SK-MEL-5 (cell line): Measurements from ENCODE around the gene C22orf42. TPM values are rescaled to one million over a fixed set of nuclear protein-coding genes. Genes with fewer than 3 reads are reported as not detected.
"Not testable (repeated sequence)": the region's sequence is repeated elsewhere in the genome, so short reads cannot be mapped to it uniquely, and the experiment has no call there.

Experiments used
- DNase-seq: peaks from one replicate; pipeline ENCODE4 v3.0.0-alpha.2; 2016; ENCODE audit warnings: low read depth, low spot score
- in situ Hi-C: cut with HindIII; loops from 2 replicates; pipeline ENCODE4 v1.10.0; 2016; ENCODE audit warnings: low sequenced_read_pairs, high pct_unique_total_duplicates, low pct_unique_long_range_greater_than_20kb
- total RNA-seq: library from RNA; depleted of rRNA; stranded (reverse); fragments of >200 nt; shearing (Covaris generic); gene quantifications from 2 replicates; pipeline ENCODE4 v1.2.3, GENCODE V29; 2014

Gene C22orf42
- total RNA-seq, 1 experiment from 2014 or later: not detected

DNA sequence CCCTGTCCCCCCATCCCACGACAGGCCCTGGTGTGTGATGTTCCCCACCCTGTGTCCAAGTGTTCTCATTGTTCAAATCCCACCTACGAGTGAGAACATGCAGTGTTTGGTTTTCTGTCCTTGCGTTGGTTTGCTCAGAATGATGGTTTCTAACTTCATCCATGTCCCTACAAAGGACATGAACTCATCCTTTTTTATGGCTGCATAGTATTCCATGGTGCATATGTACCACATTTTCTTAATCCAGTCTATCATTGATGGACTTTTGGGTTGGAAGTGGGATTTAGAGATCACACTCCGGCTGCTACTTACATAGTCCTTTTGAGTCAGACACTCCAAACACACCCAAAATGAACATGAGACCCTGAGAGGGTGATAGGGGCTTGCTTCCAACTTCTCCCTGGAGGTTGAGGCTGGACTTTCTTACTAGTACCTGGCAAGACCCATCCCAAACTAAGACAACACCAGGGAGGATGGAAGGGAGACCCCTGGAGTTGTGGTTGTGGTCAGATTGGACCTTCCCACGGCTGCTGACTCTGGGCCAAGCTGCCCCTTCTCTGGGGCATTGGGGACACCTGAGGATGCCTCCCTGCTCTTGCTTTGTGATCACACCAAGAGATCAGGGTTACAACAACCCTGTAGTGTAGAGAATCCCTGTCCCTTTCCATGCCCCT, 38.6 kb upstream of the C22orf42 start:
- in situ Hi-C loops, DNase-seq: not testable (repeated sequence)

DNA sequence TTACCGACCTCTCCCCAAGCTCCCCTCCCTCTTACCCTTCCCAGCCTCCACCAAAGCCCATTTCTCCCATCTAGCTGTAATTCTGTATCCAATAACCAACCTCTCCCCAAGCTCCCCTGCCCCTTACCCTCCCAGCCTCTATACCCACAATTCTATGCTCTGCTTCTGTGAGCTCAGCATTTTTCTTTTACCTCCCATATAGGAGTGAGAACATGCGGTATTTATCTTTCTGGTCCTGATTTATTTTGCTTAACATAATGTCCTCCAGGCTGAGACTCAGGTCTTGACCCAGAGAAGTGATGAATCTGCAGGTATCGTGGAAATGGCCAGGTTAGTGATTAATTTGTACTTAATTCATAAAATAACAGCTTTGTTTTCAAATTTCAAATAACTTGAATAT, 36.8 kb upstream of the C22orf42 start:
- DNase-seq, in situ Hi-C loops: not testable (repeated sequence)

DNA sequence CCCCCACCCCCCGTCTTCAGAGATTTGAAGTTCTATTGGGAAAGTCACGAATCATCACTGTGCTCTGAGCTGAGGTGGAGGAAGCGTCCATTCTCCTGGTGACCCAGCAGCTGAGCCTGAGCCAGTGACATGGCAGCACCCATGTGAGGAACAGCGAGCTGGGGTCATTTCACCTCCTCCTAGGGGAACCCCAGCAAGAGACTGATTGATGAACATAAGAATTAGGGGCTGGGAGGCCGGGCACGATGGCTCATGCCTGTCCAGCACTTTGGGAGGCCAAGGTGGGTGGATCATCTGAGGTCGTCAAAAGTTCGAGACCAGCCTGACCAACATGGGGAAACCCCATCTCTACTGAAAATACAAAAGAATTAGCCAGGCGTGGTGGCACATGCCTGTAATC, 34.2 kb upstream of the C22orf42 start:
- in situ Hi-C loops, DNase-seq: not testable (repeated sequence)

DNA sequence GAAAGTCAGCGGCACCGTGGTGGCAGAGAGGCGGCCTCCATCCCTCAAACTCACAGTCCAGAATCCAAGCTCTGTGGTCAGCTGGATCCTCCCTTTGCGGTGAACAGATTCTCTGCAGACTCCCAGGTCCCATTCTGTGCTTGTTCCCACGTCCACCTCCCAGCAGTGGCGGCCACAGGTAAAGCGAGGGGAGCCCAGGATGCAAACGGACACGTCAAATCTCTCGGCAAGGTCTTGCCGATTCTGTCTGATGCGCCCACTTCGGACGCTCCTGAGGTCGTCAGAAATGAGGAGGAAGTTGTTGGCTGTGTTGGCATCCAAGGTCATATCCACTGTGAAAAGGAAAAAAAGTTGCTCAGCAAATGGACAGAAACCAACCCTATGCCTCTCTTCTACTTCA, 31.9 kb upstream of the C22orf42 start:
- DNase-seq, in situ Hi-C loops: not testable (repeated sequence)

DNA sequence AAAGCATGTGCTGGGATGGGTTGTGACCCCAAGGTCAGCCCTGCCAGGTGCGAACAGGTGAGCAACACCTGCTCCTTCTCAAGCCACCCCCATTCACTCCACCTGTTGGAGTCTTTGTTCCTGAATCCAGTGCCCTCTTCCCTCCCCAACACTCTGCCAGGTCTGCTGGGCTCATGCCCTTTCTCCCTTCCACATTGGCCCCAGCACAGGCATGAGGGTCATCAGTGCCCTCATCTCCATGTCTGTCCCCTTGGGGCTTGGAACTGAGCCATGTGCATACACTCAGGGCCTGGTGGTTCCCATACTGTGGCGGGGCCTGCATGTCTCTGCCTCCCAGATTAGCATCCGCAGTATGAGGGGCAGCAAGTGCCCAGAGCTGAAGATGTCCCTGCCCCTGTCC, 26.7 kb upstream of the C22orf42 start:
- in situ Hi-C loops: no loop called here
- no peak for DNase-seq

DNA sequence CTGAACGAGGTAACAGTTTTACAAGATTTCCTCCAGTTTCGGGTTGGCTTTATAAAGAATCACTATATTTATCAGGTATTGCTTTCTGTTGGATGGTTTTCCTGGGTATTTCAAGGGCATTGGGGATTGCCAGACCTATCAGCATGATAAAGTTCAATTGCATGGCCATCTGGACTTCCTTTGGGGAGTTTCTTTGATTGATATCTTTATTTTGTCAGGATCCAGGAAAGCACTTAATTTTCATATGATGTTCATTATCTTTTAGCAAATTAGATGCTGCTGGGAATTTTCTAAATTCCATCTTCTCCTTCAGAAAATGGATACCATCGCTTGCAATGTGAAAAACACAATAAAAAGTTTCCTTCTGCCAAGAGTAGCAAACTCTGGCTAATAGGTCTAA, 24.5 kb upstream of the C22orf42 start:
- in situ Hi-C loops: no loop called here
- no peak for DNase-seq

DNA sequence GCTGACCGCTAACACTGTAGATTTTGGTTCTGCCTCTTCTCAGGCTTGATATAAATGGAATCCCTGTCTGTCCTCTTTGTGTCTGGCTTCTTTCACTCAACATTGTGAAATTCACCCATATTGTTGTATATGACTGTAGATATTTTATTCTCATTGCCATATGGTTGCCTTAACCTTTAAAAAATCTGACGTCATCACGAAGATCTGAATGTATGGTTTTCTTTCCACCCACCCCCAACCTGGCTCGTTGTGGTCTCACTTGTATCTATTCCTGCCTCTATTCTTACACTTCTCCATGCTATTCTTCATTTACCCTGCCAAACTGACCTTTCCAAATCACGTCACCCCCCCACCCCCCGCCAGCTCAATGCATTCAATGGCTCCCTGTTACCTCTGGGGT, 21.9 kb upstream of the C22orf42 start:
- in situ Hi-C loops: no loop called here
- DNase-seq: peak; percentile 32

DNA sequence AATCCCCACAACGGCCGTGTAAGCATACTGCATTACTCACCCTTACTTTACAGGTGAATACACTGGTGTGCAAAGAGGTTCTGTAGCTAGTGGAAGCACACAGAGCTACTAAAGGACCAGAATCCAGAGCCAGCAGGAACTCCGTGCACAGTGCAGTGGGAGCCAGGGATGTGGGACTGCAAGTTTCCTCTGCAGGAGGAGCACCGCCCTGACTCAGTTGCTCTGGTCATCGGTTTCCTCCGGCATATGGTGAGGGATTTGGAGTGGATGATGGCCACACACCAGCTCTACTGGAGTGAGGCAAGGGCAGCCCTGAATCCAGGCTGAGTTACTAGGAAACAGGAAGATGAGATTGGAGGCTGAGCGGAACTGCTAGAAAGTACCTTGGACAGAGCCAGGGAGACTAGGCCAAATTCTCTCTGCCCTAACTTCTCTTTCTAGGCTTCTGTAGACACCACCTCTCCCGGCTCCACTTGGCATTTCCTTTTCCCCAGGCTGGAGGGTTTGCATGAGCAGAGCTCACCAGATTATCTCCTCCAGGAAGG, 18.2 kb upstream of the C22orf42 start:
- DNase-seq: no peak
- in situ Hi-C loops: no loop called here

DNA sequence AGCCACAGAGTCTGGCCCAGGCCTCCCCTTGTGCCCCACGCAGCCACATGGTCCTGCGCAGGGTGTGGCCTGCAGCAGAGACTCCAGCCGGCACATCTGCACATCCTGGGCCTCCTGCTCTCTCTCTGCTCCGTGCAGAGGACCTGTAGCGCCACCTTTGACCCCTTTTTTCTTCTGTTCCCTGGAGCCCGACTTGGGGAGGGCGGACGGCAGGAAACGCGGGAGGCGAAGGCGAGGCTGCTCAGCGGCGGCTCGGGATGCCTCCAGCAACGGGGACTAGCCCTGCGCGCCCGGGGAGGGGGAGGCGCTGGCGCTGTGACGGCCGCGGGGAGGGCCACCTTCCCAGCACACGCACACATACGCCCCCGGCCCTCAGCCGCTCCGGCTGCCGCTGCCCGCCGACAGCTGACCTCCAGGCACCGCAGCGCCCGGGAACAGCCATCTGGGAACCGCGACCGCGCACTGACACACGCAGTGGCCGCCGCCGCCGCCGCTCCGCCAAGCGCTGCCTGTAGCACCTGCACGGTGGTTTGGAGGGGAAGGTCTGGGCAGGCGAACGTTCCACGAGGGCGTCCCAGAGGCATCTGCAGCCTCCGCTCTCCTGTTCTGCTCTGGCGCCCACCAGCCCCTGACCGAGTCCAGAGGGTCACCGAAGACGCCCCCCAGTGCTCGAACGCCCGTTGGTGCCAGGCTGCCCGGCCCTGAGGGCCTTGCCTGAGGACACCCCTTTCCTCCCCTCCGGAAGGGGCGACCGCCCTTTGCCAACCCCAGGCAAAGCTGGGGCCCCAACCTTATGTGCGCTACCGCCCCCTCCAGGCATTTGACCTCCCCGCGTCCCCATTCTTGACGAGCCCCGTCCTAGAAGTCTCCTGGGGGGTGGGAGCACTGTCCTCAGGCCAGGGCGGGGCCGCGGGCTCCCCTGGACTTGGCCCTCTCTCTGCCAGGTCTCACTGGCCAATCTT, 16.9 kb upstream of the C22orf42 start:
- no peak for DNase-seq

DNA sequence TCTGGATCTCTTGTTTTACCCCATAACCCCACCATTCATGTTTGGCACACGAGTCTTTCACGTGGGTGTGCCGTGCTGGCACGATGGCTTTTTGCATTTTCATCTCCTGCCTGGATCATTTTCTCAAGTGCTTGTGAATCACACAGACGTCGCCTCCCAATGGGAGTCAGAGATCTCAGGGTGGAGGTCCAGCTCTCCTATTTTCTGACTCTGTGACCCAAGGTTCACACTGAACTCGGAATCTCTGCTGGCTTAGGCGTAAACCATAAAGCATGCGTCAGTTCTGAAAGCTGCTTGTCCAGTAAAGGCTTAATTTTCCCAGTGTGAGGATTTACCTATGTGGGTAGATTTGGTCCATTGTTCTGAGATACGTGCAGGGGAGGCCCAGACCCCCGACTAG, 16.0 kb upstream of the C22orf42 start:
- DNase-seq: no peak
- in situ Hi-C loops: no loop called here

More for the DNA sequence above, 16.9 kb upstream of the C22orf42 start:
- in situ Hi-C loops: no loop called here

DNA sequence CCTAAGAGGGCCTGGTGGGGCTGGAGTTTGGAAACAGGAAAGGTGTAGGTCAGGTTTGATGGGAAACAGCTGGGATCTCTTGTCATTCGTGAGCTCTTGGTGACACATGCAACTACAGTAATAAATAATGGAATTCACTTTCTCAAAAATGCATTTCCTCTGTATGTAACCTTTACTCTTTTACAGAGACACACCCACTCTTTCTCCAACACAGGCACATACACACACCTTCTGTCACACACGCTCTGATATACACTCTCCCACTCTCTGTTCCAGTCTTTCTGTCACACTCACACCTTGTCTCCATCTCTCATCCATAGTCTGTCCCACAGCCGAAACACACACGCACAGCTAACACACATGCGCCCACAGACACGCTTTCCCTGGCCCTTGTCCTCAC, 6.6 kb upstream of the C22orf42 start:
- in situ Hi-C loops: no loop called here
- DNase-seq: no peak

DNA sequence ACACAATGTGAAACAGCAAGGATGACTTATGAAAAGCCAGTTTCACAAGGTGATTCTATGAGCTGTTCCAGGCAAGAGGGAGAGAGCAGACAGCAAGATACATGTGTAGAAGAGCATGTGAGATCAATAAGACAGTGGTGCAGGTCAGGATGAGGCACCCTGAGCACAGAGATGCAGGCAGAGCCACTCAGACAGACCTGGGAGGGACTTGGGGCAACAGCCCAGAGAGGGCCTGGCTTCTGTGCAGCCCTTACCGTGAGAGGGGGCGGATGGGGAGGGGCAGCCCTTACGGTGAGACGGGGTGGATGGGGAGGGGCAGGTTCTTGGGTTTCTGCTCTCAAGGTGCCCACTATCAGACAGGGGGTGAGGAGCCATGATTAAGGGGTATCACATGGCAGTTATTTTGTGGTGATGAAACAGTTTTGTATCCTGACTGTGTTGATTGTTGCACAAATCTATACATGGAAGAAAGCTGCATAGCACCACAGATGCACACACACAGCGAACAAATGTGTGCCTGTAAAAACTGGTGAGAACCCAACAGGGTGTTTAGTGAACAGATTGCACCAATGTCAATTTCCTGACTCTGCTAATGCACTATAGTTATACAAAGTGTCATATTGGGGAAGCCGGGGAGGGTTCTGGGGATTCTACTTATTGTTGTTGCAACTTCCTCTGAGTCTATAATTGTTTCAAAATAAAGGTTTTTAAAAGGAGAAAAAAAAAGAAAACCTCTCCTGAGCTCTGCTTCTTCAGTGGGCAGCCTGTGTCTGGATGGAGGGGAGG, 5.2 kb upstream of the C22orf42 start:
- no peak for DNase-seq
- in situ Hi-C loops: no loop called here

DNA sequence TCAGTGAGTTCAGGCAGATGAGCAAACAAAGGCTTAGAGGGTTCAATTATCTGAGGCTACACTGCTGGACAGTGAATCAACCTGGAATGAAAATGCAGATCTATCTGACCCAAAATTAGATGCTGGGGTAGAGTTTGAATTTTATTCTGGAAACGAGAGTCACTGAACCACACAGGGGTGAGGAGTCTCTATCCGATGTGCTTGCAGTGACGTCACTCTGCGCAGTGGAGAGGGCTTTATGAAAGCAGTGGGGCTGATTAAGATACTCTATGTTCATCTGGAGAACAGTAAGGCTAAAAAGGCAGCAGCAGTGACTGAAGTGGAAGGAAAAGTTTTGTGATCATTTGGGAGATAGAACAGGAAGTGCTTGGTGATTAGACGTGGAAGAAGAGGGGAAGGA, 1.3 kb upstream of the C22orf42 start:
- in situ Hi-C loops, DNase-seq: not testable (repeated sequence)

DNA sequence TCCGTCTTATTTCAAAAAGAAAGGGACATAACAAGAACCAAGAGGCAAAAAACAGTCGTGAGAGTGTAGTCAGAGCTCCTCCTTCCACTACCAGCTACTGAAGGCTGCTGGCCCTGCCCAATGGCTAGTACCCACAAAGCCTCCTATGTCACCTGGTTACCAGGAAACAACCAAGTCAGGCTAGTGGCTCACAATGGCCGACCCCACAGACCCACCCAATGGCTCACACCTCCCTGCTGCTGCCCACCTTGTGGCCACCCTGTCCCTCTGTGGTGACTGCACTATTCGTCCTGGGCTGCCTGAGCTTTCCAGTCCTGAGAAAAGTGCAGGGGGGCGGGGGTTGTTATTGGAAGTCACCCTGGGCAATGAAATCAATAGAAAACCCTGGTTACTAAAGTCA, 1.5 kb downstream of the C22orf42 start:
- in situ Hi-C loops: not testable (repeated sequence)

DNA sequence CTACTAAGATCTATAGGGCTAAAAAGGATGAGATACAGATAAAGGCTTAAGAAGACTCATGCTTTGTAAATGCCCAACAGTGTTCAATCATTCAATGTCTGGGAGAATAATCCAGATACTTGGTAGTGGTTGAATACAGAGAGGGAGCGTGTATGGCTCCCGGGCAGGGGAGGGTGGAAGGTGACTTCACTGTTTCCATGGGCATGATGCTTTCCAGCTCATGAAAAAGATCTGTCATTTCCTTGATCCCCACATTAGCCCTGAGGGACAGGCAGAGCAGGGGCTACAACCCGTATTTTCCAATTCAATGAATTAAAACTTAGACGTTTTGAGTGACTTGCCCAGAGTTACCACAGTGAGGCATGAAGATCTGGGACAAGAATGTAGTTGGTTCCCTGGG, 4.4 kb downstream of the C22orf42 start:
- DNase-seq, in situ Hi-C loops: not testable (repeated sequence)

More for the DNA sequence above, 1.5 kb downstream of the C22orf42 start:
- not testable (repeated sequence) for DNase-seq

DNA sequence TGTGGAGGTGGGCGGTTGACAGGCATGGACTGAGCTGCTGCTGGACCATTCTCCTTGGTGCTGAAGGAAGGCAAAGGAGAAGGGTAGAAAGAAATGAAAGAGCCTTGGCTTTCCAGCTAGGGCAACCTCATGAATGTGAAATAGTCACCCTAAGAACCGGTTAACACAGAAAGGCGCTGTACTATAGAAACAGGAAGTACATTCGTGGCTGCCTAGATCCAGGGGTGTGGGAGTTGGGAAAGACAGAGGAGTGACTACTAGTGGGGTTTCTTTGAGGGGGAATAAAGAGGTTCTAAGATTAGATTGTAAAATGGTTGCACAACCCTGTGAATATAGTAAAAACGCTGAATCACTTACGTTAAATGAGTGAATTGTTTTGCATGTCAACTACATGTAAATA, 7.5 kb downstream of the C22orf42 start:
- DNase-seq, in situ Hi-C loops: not testable (repeated sequence)

DNA sequence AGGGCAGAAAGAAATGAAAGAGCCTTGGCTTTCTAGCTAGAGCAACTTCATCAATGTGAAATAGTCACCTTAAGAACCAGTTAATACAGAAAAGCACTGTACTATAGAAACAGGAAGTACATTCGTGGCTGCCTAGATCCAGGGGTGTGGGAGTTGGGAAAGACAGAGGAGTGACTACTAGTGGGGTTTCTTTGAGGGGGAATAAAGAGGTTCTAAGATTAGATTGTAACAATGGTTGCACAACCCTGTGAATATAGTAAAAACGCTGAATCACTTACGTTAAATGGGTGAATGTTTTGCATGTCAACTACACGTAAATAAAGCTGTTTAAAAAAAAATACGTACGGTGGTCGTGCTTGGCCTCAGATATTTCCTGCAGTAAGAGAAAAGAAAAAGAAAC, 8.5 kb downstream of the C22orf42 start:
- DNase-seq, in situ Hi-C loops: not testable (repeated sequence)

DNA sequence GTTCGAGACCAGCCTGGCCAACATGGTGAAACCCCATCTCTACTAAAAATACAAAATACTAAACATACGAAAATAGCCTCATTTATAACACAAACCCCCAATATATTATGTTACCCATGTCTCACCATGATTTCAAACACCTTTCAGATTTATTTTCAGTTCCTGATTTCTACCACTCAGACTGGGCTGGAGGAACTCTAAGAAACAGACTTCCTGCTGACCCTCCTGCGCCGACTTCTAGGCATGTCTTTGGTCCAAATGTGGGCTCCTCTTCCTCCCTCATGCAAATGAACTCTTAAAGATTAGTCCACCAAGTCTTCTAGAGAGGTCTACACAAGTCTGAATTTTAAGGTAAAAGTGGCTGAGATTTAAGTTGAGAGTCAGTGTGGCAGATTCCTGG, 10.7 kb downstream of the C22orf42 start:
- in situ Hi-C loops, DNase-seq: not testable (repeated sequence)
